Stomach (tissue), 9 donors: ENCODE data around the gene COMP. TPM values are rescaled to one million over a fixed set of nuclear protein-coding genes. Genes with fewer than 3 reads are reported as not detected.
A peak's percentile ranks its signal among the peaks of the same experiment; 100 is the strongest.
"Not testable (repeated sequence)": the region's sequence is repeated elsewhere in the genome, so short reads cannot be mapped to it uniquely, and the experiment has no call there.

Experiments
- DNase-seq, 2 donors: peaks; one replicate each; pipeline versions ENCODE4 v3.0.0 to v3.0.0-alpha.2; 2013 to 2019
- H3K27ac ChIP-seq, 5 donors: fragments of 200-600 bp in 4 of 5; sonication (generic) in 4 of 5; one replicate each; pipeline ENCODE4 v1.5.1; 2013 to 2019; ENCODE audit warnings: mild to moderate bottlenecking in 1 of 5, moderate library complexity in 1 of 5
- H3K27me3 ChIP-seq, 3 donors: fragments of 200-600 bp; sonication (generic); one replicate each; pipeline ENCODE4 v1.5.1; 2017 to 2019; ENCODE audit warnings: mixed run types in 1 of 3
- H3K36me3 ChIP-seq, 4 donors: fragments of 200-600 bp; sonication (generic); 1 replicate in 3 of 4; 2 replicates in 1 of 4; pipeline ENCODE4 v1.5.1; 2016 to 2019
- H3K4me1 ChIP-seq, 4 donors: fragments of 200-600 bp; sonication (generic); one replicate each; pipeline ENCODE4 v1.5.1; 2016 to 2019
- H3K4me3 ChIP-seq, 4 donors: fragments of 200-600 bp; sonication (generic) in 3 of 4; one replicate each; pipeline ENCODE4 v1.5.1; 2016 to 2019; ENCODE audit warnings: mild to moderate bottlenecking in 1 of 4
- H3K9me3 ChIP-seq, 4 donors: fragments of 200-600 bp; sonication (generic); one replicate each; pipeline ENCODE4 v1.5.1; 2016 to 2019
- CTCF ChIP-seq, 7 experiments: fragments of 450-650 bp in 4 of 7; fragments of 200-600 bp in 3 of 7; sonication (generic) in 3 of 7; IDR thresholded peaks; one replicate each; pipeline ENCODE4 v1.5.1; 2016 to 2019; ENCODE audit warnings: antibody characterized with exemption in 7 of 7, control low read depth in 2 of 7, mild to moderate bottlenecking in 1 of 7
- EP300 ChIP-seq: sonication (generic); formaldehyde crosslinking; IDR thresholded peaks from one replicate; pipeline ENCODE4 v1.6.1; 2017; ENCODE audit warnings: antibody characterized with exemption
- POLR2A ChIP-seq, 4 donors: fragments of 450-650 bp; IDR thresholded peaks; one replicate each; pipeline ENCODE4 v1.6.1; 2016; ENCODE audit warnings: antibody characterized with exemption in 4 of 4, control low read depth in 2 of 4, mild to moderate bottlenecking in 1 of 4, moderate library complexity in 1 of 4
- POLR2AphosphoS5 ChIP-seq, 3 donors: sonication (generic); formaldehyde crosslinking; IDR thresholded peaks; one replicate each; pipeline ENCODE4 v1.6.1; 2016; ENCODE audit warnings: antibody characterized with exemption in 3 of 3
- WGBS, 5 donors: extraction: QIAGEN DNeasy Blood & Tissue Kit in 3 of 5; methylation state at CpG; one replicate each; pipeline versions ENCODE4 v1.1.5 to v1.1.7; 2013 to 2018; 5-methylcytosine and 5-hydroxymethylcytosine counted together
- intact Hi-C: fragments of 100-400 bp; cut with DNase I; formaldehyde crosslinking; loops from one replicate; pipeline ENCODE4 v1.15.1; 2023; ENCODE audit warnings: low total_unique reads
- polyA plus RNA-seq, 3 donors: library from polyadenylated mRNA; stranded (reverse); fragments of 200-250 nt; gene quantifications; one replicate each; pipeline ENCODE4 v1.2.3, GENCODE V29; 2013
- total RNA-seq, 5 donors: library from RNA; depleted of rRNA; stranded (reverse); fragments of >200 nt; gene quantifications; one replicate each; pipeline versions ENCODE4 v1.1.0 to v1.2.3, GENCODE V29; 2014 to 2016
- donor health status: healthy with polysubstance abuse.
- donor health status: Bipolar disorder and iron deficiency.
- donor health status: healthy.

Gene COMP
- total and polyA plus RNA-seq, 8 donors: 0.62 to 4.1 (median 1.6) TPM; not detected in 4

- TF ChIP-seq EP300: no peak
- TF ChIP-seq POLR2AphosphoS5 (IDR thresholded peaks at IDR 0.05): no peak
- no peak for TF ChIP-seq CTCF (IDR thresholded peaks at IDR 0.05)
- TF ChIP-seq POLR2A (IDR thresholded peaks at IDR 0.05): no peak
- H3K27ac ChIP-seq: peak overlapping the region in 1 of 5 donors; percentile 7
- intact Hi-C loops: no loop called here
- WGBS, 5 donors: 52 to 69% (median 64%) methylated on average over 23 to 27 of the region's 27 CpGs
- H3K4me3 ChIP-seq: no peak overlapping the region
- H3K9me3 ChIP-seq: no peaks in the 10 kb centered on the region
- peak; percentile 82 to 89 for DNase-seq
- H3K36me3 ChIP-seq: no peaks in the 10 kb centered on the region
- peaks cover 60 to 94% (median 86%) of the 10 kb centered on the region in 4 donors for H3K4me1 ChIP-seq
- no peaks in the 10 kb centered on the region for H3K27me3 ChIP-seq
These were observed 54.4 kb downstream of the COMP start for GRCh38 chr19:18736415-18737336.

- no peaks in the 10 kb centered on the region for H3K27me3 ChIP-seq
- DNase-seq: peak in 1 of 2 donors; percentile 49
- H3K36me3 ChIP-seq: no peaks in the 10 kb centered on the region
- peaks cover 54 to 93% (median 82%) of the 10 kb centered on the region in 4 donors for H3K4me1 ChIP-seq
- WGBS, 5 donors: 72 to 87% (median 81%) methylated on average over 3 to 9 of the region's 9 CpGs
- intact Hi-C loops: no loop called here
- no peak for TF ChIP-seq CTCF (IDR thresholded peaks at IDR 0.05)
- TF ChIP-seq EP300: no peak
- no peak for TF ChIP-seq POLR2A (IDR thresholded peaks at IDR 0.05)
- no peak for TF ChIP-seq POLR2AphosphoS5 (IDR thresholded peaks at IDR 0.05)
- H3K27ac ChIP-seq: peak overlapping the region in 1 of 5 donors; percentile 3
- H3K9me3 ChIP-seq: no peaks in the 10 kb centered on the region
- no peak overlapping the region for H3K4me3 ChIP-seq
These were observed 55.4 kb downstream of the COMP start for GRCh38 chr19:18735752-18736151.

- DNase-seq: peak in 1 of 2 donors; percentile 45
- intact Hi-C loops: no loop called here
- Histone ChIP-seq H3K36me3 (no peaks in the 10 kb centered on the region), H3K9me3 (no peaks in the 10 kb centered on the region), H3K4me1 (peaks cover 49 to 88% (median 78%) of the 10 kb centered on the region in 4 donors), H3K4me3 (no peak overlapping the region), H3K27me3 (no peaks in the 10 kb centered on the region), H3K27ac (peak overlapping the region in 1 of 5 donors; percentile 3)
- 92 to 95% (median 93%) methylated on average over 12 to 14 of the region's 14 CpGs for WGBS, 5 donors
- TF ChIP-seq CTCF (IDR thresholded peaks at IDR 0.05): no peak
- no peak for TF ChIP-seq POLR2A (IDR thresholded peaks at IDR 0.05)
- no peak for TF ChIP-seq EP300
- no peak for TF ChIP-seq POLR2AphosphoS5 (IDR thresholded peaks at IDR 0.05)
These were observed 55.8 kb downstream of the COMP start for GRCh38 chr19:18735324-18735723.

GRCh38 chr19:18733762-18734332 is 57.3 kb downstream of the COMP start:
- Histone ChIP-seq H3K27ac (peak overlapping the region in 3 of 5 donors; percentile 10 to 64 (median 46)), H3K4me1 (peaks cover 45 to 78% (median 67%) of the 10 kb centered on the region in 4 donors)
- H3K27me3 ChIP-seq, intact Hi-C loops, H3K9me3 ChIP-seq, DNase-seq, H3K4me3 ChIP-seq, H3K36me3 ChIP-seq: not testable (repeated sequence)
- 81 to 89% (median 85%) methylated on average over 11 of the region's 11 CpGs for WGBS, 5 donors
